BLaER1 (cell line): Measurements from ENCODE around the gene C14orf39.

Source experiments
- H3K27ac ChIP-seq: shearing (Covaris generic); formaldehyde crosslinking; 2 replicates; pipeline ENCODE4 v1.8.1; 2022
- H3K27me3 ChIP-seq: shearing (Covaris generic); formaldehyde crosslinking; 2 replicates; pipeline ENCODE4 v1.8.1; 2022
- H3K36me3 ChIP-seq: shearing (Covaris generic); formaldehyde crosslinking; 2 replicates; pipeline ENCODE4 v1.8.1; 2022
- H3K4me1 ChIP-seq: shearing (Covaris generic); formaldehyde crosslinking; 2 replicates; pipeline ENCODE4 v1.8.1; 2022
- H3K4me2 ChIP-seq: shearing (Covaris generic); formaldehyde crosslinking; 2 replicates; pipeline ENCODE4 v1.8.1; 2022
- H3K4me3 ChIP-seq: shearing (Covaris generic); formaldehyde crosslinking; 2 replicates; pipeline ENCODE4 v1.8.1; 2022
- H3K9ac ChIP-seq: shearing (Covaris generic); formaldehyde crosslinking; 2 replicates; pipeline ENCODE4 v1.8.1; 2022
- H3K9me3 ChIP-seq: shearing (Covaris generic); formaldehyde crosslinking; 2 replicates; pipeline ENCODE4 v1.8.1; 2022
- H4K20me1 ChIP-seq: shearing (Covaris generic); formaldehyde crosslinking; 2 replicates; pipeline ENCODE4 v1.8.1; 2022
- Cebpa-rat ChIP-seq: shearing (Covaris generic); IDR thresholded peaks from 2 replicates; pipeline ENCODE4 v1.8.1; 2022

C14orf39 gene

DNA sequence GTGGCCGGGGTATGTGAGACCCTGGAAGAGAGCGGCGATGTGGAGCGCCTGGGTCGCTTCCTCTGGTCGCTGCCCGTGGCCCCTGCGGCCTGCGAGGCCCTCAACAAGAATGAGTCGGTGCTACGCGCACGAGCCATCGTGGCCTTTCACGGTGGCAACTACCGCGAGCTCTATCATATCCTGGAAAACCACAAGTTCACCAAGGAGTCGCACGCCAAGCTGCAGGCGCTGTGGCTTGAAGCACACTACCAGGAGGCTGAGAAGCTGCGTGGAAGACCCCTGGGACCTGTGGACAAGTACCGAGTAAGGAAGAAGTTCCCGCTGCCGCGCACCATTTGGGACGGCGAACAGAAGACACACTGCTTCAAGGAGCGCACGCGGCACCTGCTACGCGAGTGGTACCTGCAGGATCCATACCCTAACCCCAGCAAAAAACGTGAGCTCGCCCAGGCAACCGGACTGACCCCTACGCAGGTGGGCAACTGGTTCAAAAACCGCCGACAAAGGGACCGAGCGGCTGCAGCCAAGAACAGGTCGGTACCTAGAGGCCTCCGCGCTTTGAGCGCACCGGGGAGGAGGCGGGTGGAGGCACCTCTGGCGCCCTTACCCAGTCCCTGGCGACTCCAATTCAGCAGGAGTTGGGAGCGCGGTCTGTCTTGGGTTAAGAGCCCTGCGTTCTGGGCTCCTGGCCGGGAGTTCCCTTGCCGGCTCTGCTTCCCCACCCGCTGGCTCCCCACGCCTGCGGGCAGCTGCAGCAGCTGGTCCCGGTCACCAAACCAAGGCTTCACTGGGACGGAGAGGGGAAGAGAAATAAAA lies 23.8 kb upstream of the C14orf39 start:
- Histone ChIP-seq H3K4me3 (no peak overlapping the region), H3K9me3 (peaks cover 58% of the 10 kb centered on the region), H3K27me3 (no peaks in the 10 kb centered on the region), H3K4me2 (no peak overlapping the region), H3K4me1 (peaks cover 6% of the 10 kb centered on the region; the same call in 1 of the 2 replicates), H4K20me1 (no peaks in the 10 kb centered on the region), H3K27ac (no peak overlapping the region), H3K36me3 (no peaks in the 10 kb centered on the region), H3K9ac (no peak overlapping the region)
- TF ChIP-seq Cebpa-rat: no peak

DNA sequence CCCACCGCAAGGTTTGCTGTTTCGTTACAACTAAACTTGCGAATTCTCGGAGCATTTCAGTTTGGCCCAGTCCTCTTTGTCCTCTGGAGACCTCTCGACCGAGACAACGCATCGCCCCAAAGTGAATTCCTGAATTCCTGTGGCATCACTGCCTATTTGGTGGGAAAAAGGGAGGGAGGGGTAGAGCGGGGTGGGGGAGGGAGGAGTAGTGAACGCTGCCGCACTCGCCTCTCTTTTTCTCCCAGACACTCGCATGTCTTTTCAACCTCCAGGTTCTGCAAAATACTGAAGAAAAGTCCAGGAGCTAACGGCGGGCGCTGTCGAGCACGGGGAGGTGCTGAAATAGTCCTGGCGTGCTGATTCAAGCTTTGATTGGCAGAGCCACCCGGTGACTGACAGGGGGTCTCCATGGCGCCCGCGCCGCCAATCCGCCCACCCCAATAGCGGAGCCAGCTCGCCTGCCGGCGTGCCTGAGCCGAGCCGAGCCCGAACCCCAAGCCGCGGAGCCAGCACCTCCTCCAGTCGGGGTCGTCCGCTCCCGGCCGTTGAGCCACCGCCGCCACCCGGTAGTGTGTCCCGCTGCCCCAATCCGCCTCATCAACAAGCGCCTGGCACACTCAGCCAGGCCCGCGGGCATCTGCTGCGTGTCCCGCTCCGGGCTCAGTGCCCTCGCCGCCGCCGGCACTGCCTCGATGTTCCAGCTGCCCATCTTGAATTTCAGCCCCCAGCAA lies 23.0 kb upstream of the C14orf39 start, which contains the start of gene SIX6:
TSS of gene SIX6 (plus strand) at position 440 of the 731 bp plus-strand sequence. CDS start at position 693, 253 bp downstream.
- Histone ChIP-seq H3K27ac (no peak within 1 kb of the TSS), H3K36me3 (no peaks in the 10 kb centered on the region), H3K4me2 (no peak within 1 kb of the TSS), H3K9ac (no peak within 1 kb of the TSS), H3K9me3 (peaks cover 55% of the 10 kb centered on the region), H3K4me3 (no peak within 1 kb of the TSS), H3K4me1 (peaks cover 6% of the 10 kb centered on the region; the same call in 1 of the 2 replicates), H4K20me1 (no peaks in the 10 kb centered on the region), H3K27me3 (no peaks in the 10 kb centered on the region)
- TF ChIP-seq Cebpa-rat: no peak

DNA sequence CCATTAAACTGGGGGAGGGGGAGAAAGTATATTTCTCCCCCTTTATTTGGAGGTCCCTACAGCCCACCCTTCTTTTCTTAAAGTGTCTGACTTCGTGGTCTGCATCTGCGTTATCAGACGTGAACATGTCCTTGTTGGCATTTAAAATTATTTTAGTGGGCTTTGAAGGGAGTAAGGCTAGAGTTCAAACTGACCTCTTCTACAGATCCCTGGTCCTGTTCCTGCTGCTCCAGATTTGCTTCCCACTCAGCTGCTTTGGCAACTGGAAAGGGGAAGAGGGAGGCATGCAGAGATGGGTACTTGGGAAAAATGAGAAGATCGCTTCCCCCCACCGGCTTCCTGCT lies 22.5 kb upstream of the C14orf39 start:
- Histone ChIP-seq H3K27me3 (no peaks in the 10 kb centered on the region), H3K36me3 (no peaks in the 10 kb centered on the region), H4K20me1 (no peaks in the 10 kb centered on the region), H3K4me2 (no peak overlapping the region), H3K9me3 (peaks cover 55% of the 10 kb centered on the region), H3K27ac (no peak overlapping the region), H3K4me1 (peaks cover 6% of the 10 kb centered on the region; the same call in 1 of the 2 replicates), H3K4me3 (no peak overlapping the region), H3K9ac (no peak overlapping the region)
- TF ChIP-seq Cebpa-rat: no peak

DNA sequence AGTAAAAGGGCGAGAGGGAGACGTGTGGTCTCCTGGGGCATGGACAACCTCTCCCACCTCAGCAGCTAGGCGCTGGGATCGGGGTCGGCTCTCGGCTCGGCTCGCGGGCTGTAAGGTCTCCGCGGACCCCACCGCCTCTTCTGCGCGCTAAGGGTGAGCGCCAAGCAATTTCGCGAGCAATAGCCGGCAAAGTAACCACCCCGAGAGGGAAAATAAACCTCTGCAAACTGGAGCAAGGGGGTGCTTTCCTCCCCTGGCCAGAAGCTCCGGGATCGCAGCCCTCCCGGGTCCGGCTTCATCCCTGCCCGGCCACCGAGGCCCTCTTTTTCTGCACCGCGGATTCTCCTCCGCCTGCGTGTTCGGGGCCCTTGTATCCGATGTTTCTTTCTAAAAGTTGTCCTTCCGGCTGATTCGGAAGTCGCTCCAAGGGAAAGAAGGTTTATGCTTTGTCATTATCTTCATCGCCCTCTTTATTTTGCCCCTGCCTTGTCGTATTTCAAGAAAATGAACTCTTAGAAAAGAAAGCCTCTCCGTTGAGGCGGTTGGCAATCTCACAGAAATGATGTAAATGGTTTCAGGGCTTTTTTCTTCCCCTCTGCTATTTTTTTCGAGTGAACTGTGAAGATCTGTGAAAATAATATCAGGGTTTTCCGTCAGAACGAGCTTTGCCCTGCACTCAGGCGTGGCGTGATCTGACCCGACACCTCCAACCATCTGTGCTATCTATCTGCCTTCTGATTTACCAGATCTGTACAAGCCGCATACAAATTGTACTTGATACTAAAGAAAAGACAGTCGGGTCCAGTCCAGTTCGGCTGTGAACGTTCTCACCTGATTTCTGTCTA lies 21.3 kb upstream of the C14orf39 start:
- Histone ChIP-seq H3K9ac (no peak overlapping the region), H4K20me1 (no peaks in the 10 kb centered on the region), H3K4me2 (no peak overlapping the region), H3K4me1 (peaks cover 6% of the 10 kb centered on the region; the same call in 1 of the 2 replicates), H3K27ac (no peak overlapping the region), H3K9me3 (peaks cover 55% of the 10 kb centered on the region), H3K27me3 (no peaks in the 10 kb centered on the region), H3K4me3 (no peak overlapping the region), H3K36me3 (no peaks in the 10 kb centered on the region)
- TF ChIP-seq Cebpa-rat: no peak

DNA sequence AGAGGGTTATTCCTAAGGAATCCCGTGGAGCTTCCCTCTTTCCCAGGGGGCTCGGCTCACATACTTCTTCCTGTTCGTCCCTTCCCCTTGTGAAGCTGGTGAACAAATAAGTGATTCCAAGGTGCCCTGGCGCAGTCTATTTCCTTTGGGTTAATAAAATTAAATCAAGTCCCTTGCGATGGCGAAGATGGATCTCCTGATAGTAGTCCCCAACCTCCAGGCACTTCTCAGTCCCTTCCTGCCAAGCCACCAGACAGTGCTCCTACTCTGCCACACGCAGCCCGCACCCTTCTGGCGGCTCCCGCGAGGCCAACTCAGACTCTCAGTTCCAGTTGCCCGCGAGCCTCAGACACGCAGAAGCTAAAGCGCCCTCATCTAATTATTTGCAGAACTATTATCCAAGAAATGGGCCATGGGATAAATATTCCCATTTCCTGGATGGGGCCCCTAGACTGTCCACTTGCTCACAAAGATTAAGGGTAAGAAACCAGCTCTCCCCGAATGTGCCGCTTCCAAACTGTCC lies 20.7 kb upstream of the C14orf39 start:
- Histone ChIP-seq H3K27ac (no peak overlapping the region), H3K9ac (no peak overlapping the region), H3K27me3 (no peaks in the 10 kb centered on the region), H3K9me3 (peaks cover 53% of the 10 kb centered on the region), H4K20me1 (no peaks in the 10 kb centered on the region), H3K36me3 (no peaks in the 10 kb centered on the region), H3K4me2 (no peak overlapping the region), H3K4me1 (peaks cover 6% of the 10 kb centered on the region; the same call in 1 of the 2 replicates), H3K4me3 (no peak overlapping the region)
- TF ChIP-seq Cebpa-rat: no peak

DNA sequence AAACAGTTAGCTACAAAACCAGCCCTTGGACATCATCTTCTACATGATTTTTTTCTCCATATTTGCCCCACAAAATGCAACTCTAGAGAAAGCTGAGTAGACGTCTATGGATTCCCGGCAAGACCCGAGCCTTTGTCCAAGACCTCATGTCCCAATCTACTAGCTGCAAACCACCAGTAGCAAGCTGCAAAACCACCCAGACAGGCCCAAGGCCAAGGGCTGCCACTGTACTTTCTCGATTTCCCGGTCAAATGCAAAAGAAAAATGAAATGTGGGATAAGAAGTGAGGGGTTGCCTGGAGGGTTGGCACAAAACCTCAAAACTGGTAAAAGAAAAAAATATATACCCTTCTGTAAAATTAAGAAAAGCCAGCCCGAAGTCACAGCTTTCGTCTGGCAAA lies 20.1 kb upstream of the C14orf39 start:
- Histone ChIP-seq H3K9ac (no peak overlapping the region), H3K27me3 (no peaks in the 10 kb centered on the region), H3K4me3 (no peak overlapping the region)

DNA sequence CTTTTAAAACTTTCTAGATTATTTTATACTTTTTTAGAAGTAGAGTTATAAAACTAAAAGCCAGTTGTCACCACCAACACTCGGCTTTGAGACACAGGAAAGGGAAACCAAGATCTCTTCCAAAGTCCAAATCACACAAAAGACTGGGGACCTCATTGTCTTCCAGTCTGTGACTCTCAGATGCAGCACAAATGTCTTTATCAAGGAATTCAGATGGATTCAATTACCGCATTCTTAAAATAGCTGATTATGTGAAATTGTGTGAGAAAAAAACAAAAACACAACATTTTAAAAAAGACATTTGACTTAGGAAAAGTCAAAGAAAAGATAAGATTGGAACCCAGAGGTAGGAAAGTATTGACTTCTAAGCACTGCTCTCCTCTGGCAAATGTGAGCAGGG lies 19.6 kb upstream of the C14orf39 start:
- no peaks in the 10 kb centered on the region for H4K20me1 ChIP-seq
- no peaks in the 10 kb centered on the region for H3K36me3 ChIP-seq
- H3K4me2 ChIP-seq: peak overlapping the region; percentile 43
- no peak overlapping the region for H3K9ac ChIP-seq
- H3K4me1 ChIP-seq: peaks cover 6% of the 10 kb centered on the region; the same call in 1 of the 2 replicates
- H3K27ac ChIP-seq: no peak overlapping the region
- peaks cover 42% of the 10 kb centered on the region for H3K9me3 ChIP-seq
- no peak overlapping the region for H3K4me3 ChIP-seq
- no peak for TF ChIP-seq Cebpa-rat
- H3K27me3 ChIP-seq: no peaks in the 10 kb centered on the region

More for the DNA sequence above, 20.1 kb upstream of the C14orf39 start:
- TF ChIP-seq Cebpa-rat: no peak
- H3K36me3 ChIP-seq: no peaks in the 10 kb centered on the region
- no peaks in the 10 kb centered on the region for H4K20me1 ChIP-seq
- peaks cover 48% of the 10 kb centered on the region for H3K9me3 ChIP-seq
- H3K27ac ChIP-seq: no peak overlapping the region
- H3K4me2 ChIP-seq: peak overlapping the region; percentile 43
- H3K4me1 ChIP-seq: peaks cover 6% of the 10 kb centered on the region; the same call in 1 of the 2 replicates

DNA sequence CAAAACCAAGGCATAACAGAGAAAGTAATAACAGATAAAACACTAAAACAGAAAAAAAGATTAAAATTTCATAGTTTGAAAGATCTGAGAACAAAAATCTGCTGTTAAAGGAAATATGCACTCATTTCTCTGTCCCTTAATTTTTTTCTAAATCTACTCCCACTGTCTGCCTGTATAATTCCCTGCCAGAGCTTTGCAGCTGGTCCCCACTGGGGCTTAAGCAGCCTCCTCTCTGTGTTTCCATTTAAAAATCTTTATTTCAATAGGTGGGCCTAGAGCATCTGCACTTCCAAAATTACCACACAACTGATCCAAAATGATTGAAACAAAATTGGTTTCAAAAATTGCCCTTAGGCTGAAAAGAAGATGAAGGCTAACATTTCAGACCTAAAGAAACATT lies 16.7 kb upstream of the C14orf39 start:
- Histone ChIP-seq H4K20me1 (no peaks in the 10 kb centered on the region), H3K9ac (no peak overlapping the region), H3K9me3 (peaks cover 13% of the 10 kb centered on the region; the same call in 1 of the 2 replicates), H3K27ac (no peak overlapping the region), H3K27me3 (no peaks in the 10 kb centered on the region), H3K36me3 (no peaks in the 10 kb centered on the region), H3K4me1 (peaks cover 6% of the 10 kb centered on the region; the same call in 1 of the 2 replicates), H3K4me3 (no peak overlapping the region), H3K4me2 (no peak overlapping the region)
- no peak for TF ChIP-seq Cebpa-rat

DNA sequence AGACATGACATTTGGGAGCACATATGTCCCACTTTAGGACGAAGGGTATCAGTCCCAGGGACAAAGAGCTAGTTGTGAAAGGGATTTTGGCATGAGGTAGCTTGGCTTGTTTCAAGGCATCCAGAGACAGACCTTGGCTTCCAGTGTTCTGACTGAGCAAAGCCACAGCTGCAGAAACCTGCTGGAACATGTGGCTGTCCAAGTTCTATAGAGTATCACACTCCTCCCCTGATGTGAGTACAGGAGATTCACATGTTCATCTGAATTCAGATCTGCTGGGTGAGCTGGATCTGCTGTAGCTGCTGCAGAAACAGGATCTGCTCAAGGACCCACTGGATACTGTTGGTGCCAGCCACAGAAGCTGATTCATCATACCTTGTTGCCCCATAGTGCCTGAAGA lies 10.1 kb upstream of the C14orf39 start:
- no peaks in the 10 kb centered on the region for H3K4me1 ChIP-seq
- H3K27me3 ChIP-seq: no peaks in the 10 kb centered on the region
- TF ChIP-seq Cebpa-rat: no peak

More for the DNA sequence above, 10.1 kb upstream of the C14orf39 start:
- H3K36me3 ChIP-seq: no peaks in the 10 kb centered on the region
- H3K9me3 ChIP-seq: no peaks in the 10 kb centered on the region
- no peak overlapping the region for H3K4me3 ChIP-seq
- H4K20me1 ChIP-seq: no peaks in the 10 kb centered on the region
- H3K27ac ChIP-seq: no peak overlapping the region
- no peak overlapping the region for H3K4me2 ChIP-seq
- no peak overlapping the region for H3K9ac ChIP-seq
